Progenitor cell of endocrine pancreas (in vitro differentiated cells): ENCODE results near the gene PLXNA1. TPM values are rescaled to one million over a fixed set of nuclear protein-coding genes. Genes with fewer than 3 reads are reported as not detected.

Source experiments
- DNase-seq: peaks from one replicate; pipeline ENCODE4 v3.0.0; 2021; ENCODE audit warnings: low spot score; ENCODE audit not compliant: unreplicated experiment
- H3K27ac Mint-ChIP-seq: 2 replicates; pipeline ENCODE4 v1.8.0; 2021; ENCODE audit warnings: mild to moderate bottlenecking, moderate library complexity, mixed read lengths
- H3K27me3 Mint-ChIP-seq: 2 replicates; pipeline ENCODE4 v1.8.0; 2021; ENCODE audit warnings: mixed read lengths
- H3K36me3 Mint-ChIP-seq: 2 replicates; pipeline ENCODE4 v1.8.0; 2022; ENCODE audit warnings: mixed read lengths; ENCODE audit not compliant: insufficient read depth
- H3K4me1 Mint-ChIP-seq: 2 replicates; pipeline ENCODE4 v1.8.0; 2021; ENCODE audit warnings: low read depth, mixed read lengths
- H3K4me3 Mint-ChIP-seq: 2 replicates; pipeline ENCODE4 v1.8.0; 2021; ENCODE audit warnings: low read depth, mild to moderate bottlenecking, moderate library complexity, mixed read lengths
- H3K9me3 Mint-ChIP-seq: 2 replicates; pipeline ENCODE4 v1.8.0; 2021; ENCODE audit warnings: low read depth, mixed read lengths
- total RNA-seq: library from RNA; stranded (reverse); gene quantifications from 2 replicates; pipeline ENCODE4 v1.2.1, GENCODE V29; 2021
- TF ChIP-seq, protein P1 (sequence below): fragments of 200-600 bp; sonication (generic); IDR thresholded peaks from one replicate; pipeline ENCODE4 v1.5.0; 2021; ENCODE audit warnings: antibody characterized with exemption, mild to moderate bottlenecking; ENCODE audit not compliant: unreplicated experiment

The PLXNA1 gene
- total RNA-seq, 1 donor from 2014 or later = 104 TPM

DNA sequence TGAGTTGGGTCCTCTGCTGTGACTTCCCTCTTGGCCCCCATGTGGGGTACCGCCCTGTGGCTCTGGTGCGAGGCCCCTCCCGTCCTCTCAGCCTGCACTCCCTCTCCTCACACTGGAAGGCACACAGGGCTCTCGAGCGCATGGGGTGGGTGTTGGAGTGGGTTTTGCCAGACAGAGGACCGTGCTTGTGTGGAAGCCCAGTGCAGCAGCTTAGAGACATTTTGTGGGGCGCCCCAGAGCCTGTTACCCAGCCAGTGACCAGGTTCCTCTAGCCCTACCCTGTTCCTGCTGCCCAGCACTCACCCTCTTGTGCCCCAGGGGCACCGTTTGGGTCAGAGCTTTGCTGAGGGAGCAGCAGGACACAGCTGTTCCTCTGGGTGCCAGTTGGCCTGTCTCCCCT lies 9.9 kb downstream of the PLXNA1 start:
- Mint-ChIP-seq H3K4me1 (peaks cover 5% of the 10 kb centered on the region), H3K4me3 (no peak overlapping the region), H3K27me3 (no peaks in the 10 kb centered on the region), H3K9me3 (no peaks in the 10 kb centered on the region), H3K27ac (no peak overlapping the region), H3K36me3 (peaks cover 6% of the 10 kb centered on the region)
- TF ChIP-seq, protein P1, sequence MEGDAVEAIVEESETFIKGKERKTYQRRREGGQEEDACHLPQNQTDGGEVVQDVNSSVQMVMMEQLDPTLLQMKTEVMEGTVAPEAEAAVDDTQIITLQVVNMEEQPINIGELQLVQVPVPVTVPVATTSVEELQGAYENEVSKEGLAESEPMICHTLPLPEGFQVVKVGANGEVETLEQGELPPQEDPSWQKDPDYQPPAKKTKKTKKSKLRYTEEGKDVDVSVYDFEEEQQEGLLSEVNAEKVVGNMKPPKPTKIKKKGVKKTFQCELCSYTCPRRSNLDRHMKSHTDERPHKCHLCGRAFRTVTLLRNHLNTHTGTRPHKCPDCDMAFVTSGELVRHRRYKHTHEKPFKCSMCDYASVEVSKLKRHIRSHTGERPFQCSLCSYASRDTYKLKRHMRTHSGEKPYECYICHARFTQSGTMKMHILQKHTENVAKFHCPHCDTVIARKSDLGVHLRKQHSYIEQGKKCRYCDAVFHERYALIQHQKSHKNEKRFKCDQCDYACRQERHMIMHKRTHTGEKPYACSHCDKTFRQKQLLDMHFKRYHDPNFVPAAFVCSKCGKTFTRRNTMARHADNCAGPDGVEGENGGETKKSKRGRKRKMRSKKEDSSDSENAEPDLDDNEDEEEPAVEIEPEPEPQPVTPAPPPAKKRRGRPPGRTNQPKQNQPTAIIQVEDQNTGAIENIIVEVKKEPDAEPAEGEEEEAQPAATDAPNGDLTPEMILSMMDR = no peak
- no peak for DNase-seq

DNA sequence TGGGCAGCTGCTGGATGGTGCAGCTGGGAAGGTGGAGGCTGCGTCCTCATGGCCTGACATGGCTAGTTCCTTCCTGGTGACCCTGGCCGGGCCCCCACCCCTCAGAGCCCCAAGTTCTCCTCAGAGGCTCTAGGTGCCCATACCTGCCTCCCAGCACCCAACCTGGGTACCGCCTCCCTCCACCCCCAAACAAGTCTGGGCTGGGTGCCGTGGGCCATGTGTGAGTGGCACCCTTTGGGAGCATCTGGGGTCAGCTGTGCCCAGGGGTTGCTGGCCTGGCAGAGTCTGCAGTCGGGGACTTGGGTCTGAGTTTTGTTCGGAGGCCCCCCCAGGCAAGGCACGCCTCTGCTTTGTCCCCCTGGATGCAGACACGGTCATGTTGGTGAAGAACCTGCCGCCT lies 10.5 kb downstream of the PLXNA1 start:
- TF ChIP-seq, protein P1 = no peak
- H3K4me1 Mint-ChIP-seq = peaks cover 5% of the 10 kb centered on the region
- DNase-seq = no peak
- no peak overlapping the region for H3K4me3 Mint-ChIP-seq
- H3K27me3 Mint-ChIP-seq = no peaks in the 10 kb centered on the region
- peaks cover 6% of the 10 kb centered on the region for H3K36me3 Mint-ChIP-seq
- H3K9me3 Mint-ChIP-seq = no peaks in the 10 kb centered on the region
- H3K27ac Mint-ChIP-seq = no peak overlapping the region

DNA sequence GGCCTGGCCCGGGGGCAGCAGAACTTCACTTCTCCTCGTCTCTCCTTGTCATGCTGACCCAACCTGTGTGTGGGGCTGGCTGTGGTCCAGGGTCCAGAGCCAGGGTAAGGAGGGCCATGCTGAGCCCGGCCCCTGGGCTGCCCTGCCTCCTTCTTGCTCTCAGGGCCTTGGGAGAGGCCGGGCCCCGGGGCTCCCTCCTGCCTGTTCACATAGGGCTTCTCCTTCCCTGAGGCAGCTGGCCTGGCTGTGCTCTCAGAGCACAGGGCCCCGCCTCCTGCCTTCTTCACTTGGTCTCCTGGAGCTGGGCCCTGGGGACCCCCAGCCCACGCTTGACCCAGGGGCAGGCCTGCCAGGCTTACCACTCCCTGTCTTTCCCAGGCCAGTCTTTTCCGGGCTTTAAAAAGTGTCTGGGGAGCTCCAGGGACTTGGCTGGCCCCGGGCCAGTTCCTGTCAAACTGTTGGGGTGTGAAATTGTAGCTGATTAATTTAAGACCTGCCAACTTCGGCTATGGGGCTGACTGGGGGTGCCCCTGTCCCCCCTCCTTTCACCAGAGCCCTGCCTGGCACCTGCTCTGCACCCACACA lies 11.8 kb downstream of the PLXNA1 start:
- H3K9me3 Mint-ChIP-seq = no peaks in the 10 kb centered on the region
- no peak overlapping the region for H3K27ac Mint-ChIP-seq
- H3K36me3 Mint-ChIP-seq = peaks cover 5% of the 10 kb centered on the region
- peaks cover 5% of the 10 kb centered on the region for H3K4me1 Mint-ChIP-seq
- no peaks in the 10 kb centered on the region for H3K27me3 Mint-ChIP-seq
- TF ChIP-seq, protein P1 = no peak
- H3K4me3 Mint-ChIP-seq = no peak overlapping the region
- DNase-seq = no peak

DNA sequence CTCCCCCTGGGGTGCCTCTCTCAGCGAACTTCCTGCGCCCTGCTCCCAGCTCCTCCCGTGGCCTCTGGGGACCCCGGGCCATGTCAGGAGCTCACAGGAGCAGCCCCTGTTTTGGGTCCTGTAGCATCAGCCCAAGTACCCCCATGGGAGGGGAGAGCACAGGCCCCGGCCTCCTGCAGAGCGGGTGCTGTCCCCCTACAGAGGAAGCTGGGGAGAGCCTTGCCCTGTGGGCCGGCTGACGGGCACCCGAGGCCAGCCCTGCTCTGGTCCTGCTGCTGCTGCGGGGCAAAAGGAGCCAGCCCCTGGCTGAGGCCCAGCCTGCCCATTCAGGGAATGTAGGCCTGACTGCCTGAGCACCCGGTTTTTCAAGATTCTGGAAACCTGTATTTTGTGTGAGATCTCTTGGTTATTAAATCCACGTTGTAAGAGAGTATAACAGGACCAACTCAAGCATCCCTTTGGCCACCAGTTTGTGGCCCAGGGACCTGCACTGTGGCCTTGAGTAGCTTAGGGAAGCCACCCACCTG lies 12.4 kb downstream of the PLXNA1 start:
- Mint-ChIP-seq H3K36me3 (peaks cover 5% of the 10 kb centered on the region), H3K27me3 (no peaks in the 10 kb centered on the region), H3K4me1 (peaks cover 5% of the 10 kb centered on the region), H3K27ac (no peak overlapping the region), H3K4me3 (no peak overlapping the region), H3K9me3 (no peaks in the 10 kb centered on the region)
- TF ChIP-seq, protein P1 = no peak
- no peak for DNase-seq

DNA sequence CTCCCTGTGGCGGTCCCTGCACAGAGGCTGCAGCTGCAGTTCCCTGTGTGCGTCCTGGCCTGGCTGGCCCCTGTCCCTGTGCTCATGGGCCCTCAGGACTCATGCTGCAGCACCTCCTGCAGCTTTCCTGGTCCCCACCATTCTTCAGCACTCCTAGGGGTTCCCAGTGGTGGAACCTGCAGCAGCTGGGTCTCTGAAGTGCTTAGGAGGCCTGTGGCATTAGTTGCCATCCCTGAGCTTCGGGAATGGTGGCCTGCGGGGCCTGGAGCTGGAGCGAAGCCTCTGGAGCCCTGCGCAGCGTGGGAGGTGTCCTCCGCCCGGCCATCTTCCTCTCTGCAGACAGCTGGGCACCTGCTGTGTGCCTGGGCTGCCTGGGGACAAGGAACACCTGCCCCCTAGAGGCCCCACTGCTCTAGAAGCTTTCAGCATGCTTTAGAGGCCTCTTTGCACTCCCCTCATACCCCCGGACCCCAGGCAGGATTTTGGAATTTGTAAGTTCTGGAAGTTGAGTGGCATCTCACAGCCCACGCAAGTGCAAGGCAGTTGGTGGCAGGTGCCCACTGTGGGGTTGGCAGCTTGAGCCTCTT lies 13.1 kb downstream of the PLXNA1 start:
- Mint-ChIP-seq H3K4me1 (peaks cover 2% of the 10 kb centered on the region), H3K27me3 (no peaks in the 10 kb centered on the region), H3K9me3 (no peaks in the 10 kb centered on the region), H3K36me3 (peaks cover 2% of the 10 kb centered on the region), H3K4me3 (no peak overlapping the region), H3K27ac (no peak overlapping the region)
- DNase-seq = no peak
- TF ChIP-seq, protein P1 = no peak
